HepG2 (cell line): ENCODE measurements around the gene HTR1E. TPM values are rescaled to one million over a fixed set of nuclear protein-coding genes. Genes with fewer than 3 reads are reported as not detected.
"Not testable (repeated sequence)": the region's sequence is repeated elsewhere in the genome, so short reads cannot be mapped to it uniquely, and the experiment has no call there.

Source experiments
- ATAC-seq: fragments of 200-7000 bp; cut with Tn5 transposase; 3 replicates; pipeline ENCODE4 v1.9.1; 2020; ENCODE audit warnings: mild to moderate bottlenecking, moderate library complexity
- BruUV-seq: library from RNA; stranded (reverse); fragments of 400-500 nt; replicated peaks from 2 replicates; lab custom pipeline; 2021; lab: Mats Ljungman, UMichigan
- CTCF ChIA-PET: fragments of 300-600 bp; formaldehyde crosslinking; extraction: SDS; loops from one replicate; lab custom pipeline; 2021; ENCODE audit warnings: low total read pairs, inconsistent platforms, low intra/inter-chr PET ratio; lab: Yijun Ruan, JAX
- POLR2A ChIA-PET: fragments of 350-600 bp; sonication (Branson Sonifier 250); formaldehyde crosslinking; loops from one replicate; lab custom pipeline; 2020; ENCODE audit warnings: antibody characterized with exemption, inconsistent platforms; lab: Yijun Ruan, JAX
- DNase-seq: peaks from one replicate; pipeline ENCODE4 v3.0.0-alpha.2; 2015; ENCODE audit warnings: low spot score
- FAIRE-seq: peaks from 3 replicates; lab custom pipeline; 2011; peaks lifted over from hg19 to GRCh38; lab: Jason Lieb, UNC
- H2AFZ ChIP-seq: one replicate; pipeline ENCODE4 v1.6.1; 2011; ENCODE audit warnings: low read length, inconsistent platforms
- H3K27ac ChIP-seq: fragments of 300-600 bp; 3 replicates; pipeline ENCODE4 v1.8.0; 2011; ENCODE audit warnings: mixed run types, mild to moderate bottlenecking, mixed read lengths, low read length, inconsistent platforms; ENCODE audit not compliant: insufficient read depth; ENCODE audit errors: extremely low read length
- H3K27me3 ChIP-seq, 2 experiments: fragments of 200-600 bp in 1 of 2; 2 replicates in 1 of 2; 3 replicates in 1 of 2; pipeline versions ENCODE4 v1.6.0 to v1.8.0; 2011; ENCODE audit warnings: low read length in 2 of 2, mild to moderate bottlenecking in 2 of 2, moderate library complexity in 2 of 2, inconsistent platforms in 1 of 2; ENCODE audit not compliant: insufficient read depth in 2 of 2, control insufficient read depth in 1 of 2
- H3K36me3 ChIP-seq, 2 experiments: fragments of 200-600 bp in 1 of 2; replicated peaks in 1 of 2; 2 replicates in 1 of 2; 3 replicates in 1 of 2; pipeline versions ENCODE4 v1.5.1 to v1.8.0; 2011; ENCODE audit warnings: low read length in 2 of 2, inconsistent platforms in 1 of 2; ENCODE audit not compliant: insufficient read depth in 2 of 2, control insufficient read depth in 1 of 2
- H3K4me1 ChIP-seq: 2 replicates; pipeline ENCODE4 v1.5.1; 2012; ENCODE audit warnings: low read length, inconsistent platforms; ENCODE audit not compliant: insufficient read depth
- H3K4me2 ChIP-seq: 2 replicates; pipeline ENCODE4 v1.6.0; 2011; ENCODE audit warnings: low read depth, low read length, inconsistent platforms
- H3K4me3 ChIP-seq, 3 experiments: fragments of 200-600 bp in 1 of 3; sonication (generic), shearing (Covaris generic) in 1 of 3; replicated peaks in 1 of 3; 2 replicates each; pipeline ENCODE4 v1.5.1; 2011 to 2016; ENCODE audit warnings: low read length in 3 of 3, inconsistent platforms in 2 of 3, low read depth in 2 of 3, mild to moderate bottlenecking in 2 of 3, control low read depth in 1 of 3, mixed read lengths in 1 of 3; ENCODE audit not compliant: insufficient read depth in 1 of 3
- H3K79me2 ChIP-seq: one replicate; pipeline ENCODE4 v1.6.1; 2011; ENCODE audit warnings: low read length, inconsistent platforms; ENCODE audit not compliant: insufficient read depth
- H3K9ac ChIP-seq: 2 replicates; pipeline ENCODE4 v1.6.0; 2011; ENCODE audit warnings: mild to moderate bottlenecking, low read depth, low read length, inconsistent platforms; ENCODE audit not compliant: insufficient read depth
- H3K9me3 ChIP-seq: 2 replicates; pipeline ENCODE4 v1.5.1; 2012; ENCODE audit warnings: mild to moderate bottlenecking, low read length
- H4K20me1 ChIP-seq: 2 replicates; pipeline ENCODE4 v1.6.0; 2011; ENCODE audit warnings: inconsistent platforms, mild to moderate bottlenecking, low read length, moderate library complexity; ENCODE audit not compliant: insufficient read depth
- ADNP ChIP-seq: sonication (generic); formaldehyde crosslinking; IDR thresholded peaks from 2 replicates; pipeline ENCODE4 v1.4.0; 2020; ENCODE audit warnings: missing genetic modification reagents
- ETS1 ChIP-seq: sonication (generic); formaldehyde crosslinking; IDR thresholded peaks from 2 replicates; pipeline ENCODE4 v1.4.0; 2020; ENCODE audit warnings: missing genetic modification reagents
- IRF1 ChIP-seq: sonication (generic); formaldehyde crosslinking; IDR thresholded peaks from 2 replicates; pipeline ENCODE4 v1.4.0; 2020; ENCODE audit warnings: low read depth, mild to moderate bottlenecking, missing genetic modification reagents
- KDM5B ChIP-seq: sonication (generic); formaldehyde crosslinking; IDR thresholded peaks from 2 replicates; pipeline ENCODE4 v1.4.0; 2020; ENCODE audit warnings: missing genetic modification reagents, mild to moderate bottlenecking, borderline replicate concordance
- MAZ ChIP-seq, 2 experiments: sonication (generic) in 1 of 2; formaldehyde crosslinking in 1 of 2; IDR thresholded peaks; 2 replicates each; pipeline versions ENCODE4 v1.5.0 to v1.6.1; 2012 to 2020; ENCODE audit warnings: low read depth in 2 of 2, mild to moderate bottlenecking in 2 of 2, borderline replicate concordance in 1 of 2, improper control_type of control experiment in 1 of 2, low read length in 1 of 2, missing genetic modification reagents in 1 of 2, moderate library complexity in 1 of 2
- MTA1 ChIP-seq: sonication (generic); formaldehyde crosslinking; IDR thresholded peaks from 2 replicates; pipeline ENCODE4 v1.4.0; 2020; ENCODE audit warnings: missing genetic modification reagents, mild to moderate bottlenecking, borderline replicate concordance
- PRMT3 ChIP-seq: sonication (generic); formaldehyde crosslinking; IDR thresholded peaks from 2 replicates; pipeline ENCODE4 v1.8.1; 2022; ENCODE audit warnings: low read depth, mild to moderate bottlenecking, moderate library complexity, missing genetic modification reagents, borderline replicate concordance
- TOPORS ChIP-seq: sonication (generic); formaldehyde crosslinking; IDR thresholded peaks from 2 replicates; pipeline ENCODE4 v1.8.0; 2023; ENCODE audit warnings: mild to moderate bottlenecking, missing genetic modification reagents
- ZNF572 ChIP-seq: sonication (generic); formaldehyde crosslinking; IDR thresholded peaks from 2 replicates; pipeline ENCODE4 v1.5.1; 2020; ENCODE audit warnings: mild to moderate bottlenecking, missing genetic modification reagents
- ZSCAN31 ChIP-seq: sonication (generic); formaldehyde crosslinking; IDR thresholded peaks from 2 replicates; pipeline ENCODE4 v1.5.0; 2020; ENCODE audit warnings: low read depth, mild to moderate bottlenecking, missing genetic modification reagents
- WGBS: methylation state at CpG from one replicate; pipeline ENCODE4 v1.1.6; 2017; ENCODE audit warnings: low lambda C conversion rate; 5-methylcytosine and 5-hydroxymethylcytosine counted together
- in situ Hi-C: cut with HindIII; loops from 2 replicates; pipeline ENCODE4 v1.10.0; 2017; ENCODE audit warnings: low pct_unique_long_range_greater_than_20kb; ENCODE audit not compliant: extremely low pct_ligation_motif_present
- intact Hi-C: fragments of 100-400 bp; cut with micrococcal nuclease; formaldehyde crosslinking; loops from one replicate; pipeline ENCODE4 v1.10.0; 2022; ENCODE audit not compliant: unreplicated experiment
- polyA plus RNA-seq, 8 experiments: library from polyadenylated mRNA; depleted of rRNA in 3 of 8; stranded (reverse) in 7 of 8; unstranded in 1 of 8; fragments of >200 nt; fragmentation: Illumina TruSeq in 4 of 8; extraction: Trizol in 4 of 8; gene quantifications; 2 replicates each; pipeline versions ENCODE4 v1.2.1 to v1.2.3, GENCODE V29; 2011 to 2016; ENCODE audit warnings: low read depth in 4 of 8, missing spikeins in 1 of 8, mixed read lengths in 1 of 8; ENCODE audit not compliant: insufficient read depth in 1 of 8
- total RNA-seq, 5 experiments: library from RNA; depleted of rRNA; stranded (reverse); fragments of >200 nt; fragmentation: Illumina TruSeq; extraction: Trizol; gene quantifications; 2 replicates each; pipeline ENCODE4 v1.2.3, GENCODE V29; 2016; ENCODE audit warnings: low read depth in 1 of 5

HTR1E gene
- total and polyA plus RNA-seq, 2 of the 13 experiments (the other 11 are each of a cell fraction or from before 2014, with no cell fraction given) = not detected

GRCh38 chr6:86927859-86928258 is 9.5 kb upstream of the HTR1E start:
- H3K9me3 ChIP-seq, H3K9ac ChIP-seq, H3K4me3 ChIP-seq, H2AFZ ChIP-seq, ATAC-seq, H3K27me3 ChIP-seq, DNase-seq, H3K27ac ChIP-seq, H3K79me2 ChIP-seq, intact Hi-C loops, H4K20me1 ChIP-seq, H3K4me1 ChIP-seq, H3K4me2 ChIP-seq, BruUV-seq, POLR2A ChIA-PET, CTCF ChIA-PET, H3K36me3 ChIP-seq, FAIRE-seq, in situ Hi-C loops: not testable (repeated sequence)
- 48% methylated on average over 11 of the region's 11 CpGs for WGBS

GRCh38 chr6:86934365-86934764 is 3.0 kb upstream of the HTR1E start:
- H3K4me3 ChIP-seq = no peak overlapping the region
- POLR2A ChIA-PET = no interaction called here
- no peaks in the 10 kb centered on the region for H3K36me3 ChIP-seq
- no peaks in the 10 kb centered on the region for H3K27me3 ChIP-seq
- H3K9ac ChIP-seq = no peak overlapping the region
- no peaks in the 10 kb centered on the region for H3K79me2 ChIP-seq
- 0% methylated on average over 1 of the region's 1 CpG for WGBS
- intact Hi-C loops = loop anchor here (10.0 kb wide), 1 partner anchor 1180 kb away; no protein-coding TSS in a partner anchor
- no peak for DNase-seq
- H2AFZ ChIP-seq = no peak overlapping the region
- no peaks in the 10 kb centered on the region for H4K20me1 ChIP-seq
- CTCF ChIA-PET = no interaction called here
- H3K9me3 ChIP-seq = no peaks in the 10 kb centered on the region
- FAIRE-seq = no peak
- TF ChIP-seq PRMT3 (no peak), TOPORS (no peak), MAZ (IDR thresholded peaks at IDR 0.05; ENCODE audit: borderline replicate concordance, low read depth, low read length) (no peak), MAZ (CRISPR knock-in tag; IDR thresholded peaks at IDR 0.05; ENCODE audit: low read depth) (no peak), MTA1 (no peak), KDM5B (CRISPR knock-in tag) (no peak), ADNP (CRISPR knock-in tag) (no peak), ETS1 (CRISPR knock-in tag) (no peak), IRF1 (no peak), ZSCAN31 (CRISPR knock-in tag) (no peak), ZNF572 (no peak)
- H3K27ac ChIP-seq = no peak overlapping the region
- in situ Hi-C loops = no loop called here
- no peak for ATAC-seq
- BruUV-seq = no TSS peak
- no peak overlapping the region for H3K4me2 ChIP-seq
- peaks cover 21% of the 10 kb centered on the region for H3K4me1 ChIP-seq
